Ovary (tissue), 3 donors: ENCODE data around the gene RSPH6A.

Experiments
- CTCF ChIP-seq, 3 donors: fragments of 450-650 bp in 2 of 3; fragments of 200-600 bp in 1 of 3; IDR thresholded peaks; one replicate each; pipeline versions ENCODE4 v1.5.1 to v1.8.0; 2016 to 2022; ENCODE audit warnings: antibody characterized with exemption in 3 of 3, mild to moderate bottlenecking in 1 of 3
- EP300 ChIP-seq: sonication (generic); formaldehyde crosslinking; IDR thresholded peaks from one replicate; pipeline ENCODE4 v1.6.1; 2017; ENCODE audit warnings: antibody characterized with exemption
- POLR2A ChIP-seq: fragments of 450-650 bp; IDR thresholded peaks from one replicate; pipeline ENCODE4 v1.6.1; 2017; ENCODE audit warnings: antibody characterized with exemption, mild to moderate bottlenecking, moderate library complexity
- donor health status: DM: no; HTN: no; CAD: no.

GRCh38 chr19:45771311-45771933 is 43.7 kb downstream of the RSPH6A start:
- no peak for TF ChIP-seq POLR2A
- no peak for TF ChIP-seq CTCF (IDR thresholded peaks at IDR 0.05)
- no peak for TF ChIP-seq EP300
